ENCODE measurements around the gene NPTX1. TPM values are rescaled to one million over a fixed set of nuclear protein-coding genes. Genes with fewer than 3 reads are reported as not detected.

Gene NPTX1
- total RNA-seq, 1 donor from 2014 or later, result 0.10 TPM

DNA sequence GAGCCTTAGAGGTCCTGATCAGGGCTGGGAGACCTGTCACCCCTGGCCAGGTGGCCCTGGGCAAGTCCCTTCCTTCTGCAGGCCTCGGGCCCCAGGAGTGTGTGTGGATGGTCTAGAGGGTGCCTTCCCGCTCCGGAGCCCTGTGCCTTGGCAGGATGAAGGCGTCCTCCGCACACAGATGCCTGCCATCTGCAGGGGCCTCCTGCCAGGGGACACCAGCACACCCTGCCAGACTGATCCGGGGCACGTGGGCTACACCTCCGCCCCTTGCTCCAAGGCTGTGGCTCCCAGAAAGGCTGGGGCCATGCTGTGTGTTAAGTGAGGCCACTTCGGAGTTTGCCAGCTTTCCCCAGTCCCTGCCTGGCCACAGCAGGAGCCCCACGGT is 30.7 kb downstream of the NPTX1 start:
- H3K9me3 Mint-ChIP-seq (ENCODE audit: unreplicated experiment), result no peaks in the 10 kb centered on the region
- TF ChIP-seq, protein P1, sequence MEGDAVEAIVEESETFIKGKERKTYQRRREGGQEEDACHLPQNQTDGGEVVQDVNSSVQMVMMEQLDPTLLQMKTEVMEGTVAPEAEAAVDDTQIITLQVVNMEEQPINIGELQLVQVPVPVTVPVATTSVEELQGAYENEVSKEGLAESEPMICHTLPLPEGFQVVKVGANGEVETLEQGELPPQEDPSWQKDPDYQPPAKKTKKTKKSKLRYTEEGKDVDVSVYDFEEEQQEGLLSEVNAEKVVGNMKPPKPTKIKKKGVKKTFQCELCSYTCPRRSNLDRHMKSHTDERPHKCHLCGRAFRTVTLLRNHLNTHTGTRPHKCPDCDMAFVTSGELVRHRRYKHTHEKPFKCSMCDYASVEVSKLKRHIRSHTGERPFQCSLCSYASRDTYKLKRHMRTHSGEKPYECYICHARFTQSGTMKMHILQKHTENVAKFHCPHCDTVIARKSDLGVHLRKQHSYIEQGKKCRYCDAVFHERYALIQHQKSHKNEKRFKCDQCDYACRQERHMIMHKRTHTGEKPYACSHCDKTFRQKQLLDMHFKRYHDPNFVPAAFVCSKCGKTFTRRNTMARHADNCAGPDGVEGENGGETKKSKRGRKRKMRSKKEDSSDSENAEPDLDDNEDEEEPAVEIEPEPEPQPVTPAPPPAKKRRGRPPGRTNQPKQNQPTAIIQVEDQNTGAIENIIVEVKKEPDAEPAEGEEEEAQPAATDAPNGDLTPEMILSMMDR (IDR thresholded peaks at IDR 0.05; ENCODE audit: unreplicated experiment), result no peak
- peaks cover 9% of the 10 kb centered on the region for H3K27me3 Mint-ChIP-seq (ENCODE audit: unreplicated experiment)
- no peak overlapping the region for H3K27ac Mint-ChIP-seq (ENCODE audit: unreplicated experiment)
- DNase-seq (ENCODE audit: low spot score), result no peak
- no peaks in the 10 kb centered on the region for H3K4me1 Mint-ChIP-seq (ENCODE audit: unreplicated experiment)
- no peak overlapping the region for H3K4me3 Mint-ChIP-seq (ENCODE audit: unreplicated experiment)
- H3K36me3 Mint-ChIP-seq (ENCODE audit: low read depth, unreplicated experiment), result no peaks in the 10 kb centered on the region

DNA sequence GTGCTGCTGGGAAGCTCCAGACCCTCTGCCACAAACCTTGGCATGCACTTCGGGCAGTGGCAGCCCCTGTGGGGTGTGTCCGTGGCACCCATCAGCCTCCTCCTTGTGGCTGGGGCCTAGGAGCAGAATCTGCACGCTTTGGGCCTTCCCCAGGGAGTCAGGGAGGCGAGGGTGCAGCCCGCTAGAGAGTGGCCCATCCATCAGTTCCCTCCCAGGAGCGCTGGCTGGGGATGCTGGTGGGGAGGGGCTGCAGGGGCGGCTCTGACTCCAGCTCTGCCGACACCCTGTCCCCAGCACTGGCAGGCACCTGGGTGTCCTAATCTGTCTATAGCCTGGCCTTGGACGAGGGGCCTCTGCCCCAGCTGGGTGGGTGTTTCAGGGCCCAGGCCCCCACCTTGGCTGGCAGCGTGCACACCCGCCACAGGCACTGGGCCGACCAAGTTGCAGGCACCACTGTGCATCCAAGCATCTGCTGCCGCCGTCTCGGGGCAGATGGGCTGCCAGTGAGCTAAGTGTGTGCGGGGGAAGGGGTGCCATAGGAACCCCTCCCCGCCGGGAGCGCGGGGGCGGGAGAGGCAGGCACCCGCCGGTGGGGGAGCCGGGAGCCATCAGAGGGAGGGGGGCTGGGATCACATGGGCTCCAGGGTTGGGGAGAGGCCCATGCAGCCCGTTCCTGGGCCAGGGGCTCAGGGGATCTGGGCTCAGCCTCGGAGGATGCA is 31.2 kb downstream of the NPTX1 start:
- H3K27me3 Mint-ChIP-seq (ENCODE audit: unreplicated experiment), result peaks cover 9% of the 10 kb centered on the region
- H3K27ac Mint-ChIP-seq (ENCODE audit: unreplicated experiment), result no peak overlapping the region
- TF ChIP-seq, protein P1 (IDR thresholded peaks at IDR 0.05; ENCODE audit: unreplicated experiment), result no peak
- no peaks in the 10 kb centered on the region for H3K9me3 Mint-ChIP-seq (ENCODE audit: unreplicated experiment)
- no peaks in the 10 kb centered on the region for H3K4me1 Mint-ChIP-seq (ENCODE audit: unreplicated experiment)
- no peaks in the 10 kb centered on the region for H3K36me3 Mint-ChIP-seq (ENCODE audit: low read depth, unreplicated experiment)
- DNase-seq (ENCODE audit: low spot score), result no peak
- no peak overlapping the region for H3K4me3 Mint-ChIP-seq (ENCODE audit: unreplicated experiment)

DNA sequence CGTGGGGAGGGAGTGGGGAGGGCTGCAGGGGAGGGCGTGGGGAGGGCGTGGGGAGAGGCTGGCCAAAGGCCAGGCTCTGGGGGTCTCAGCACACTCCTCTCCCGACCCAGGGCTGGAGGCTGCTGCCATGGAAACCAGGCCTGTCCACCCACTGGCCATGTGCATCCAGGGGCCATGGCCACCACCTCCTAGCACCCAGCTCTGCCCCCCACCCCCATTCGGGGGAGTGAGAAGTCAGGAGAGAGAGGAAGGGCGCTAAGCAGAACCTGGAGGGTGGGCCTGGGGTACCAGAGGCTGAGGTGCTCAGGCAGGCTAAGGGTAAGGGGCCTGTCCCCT is 31.8 kb downstream of the NPTX1 start:
- Mint-ChIP-seq H3K9me3 (ENCODE audit: unreplicated experiment) (no peaks in the 10 kb centered on the region), H3K4me3 (ENCODE audit: unreplicated experiment) (no peak overlapping the region), H3K36me3 (ENCODE audit: low read depth, unreplicated experiment) (no peaks in the 10 kb centered on the region), H3K27me3 (ENCODE audit: unreplicated experiment) (peaks cover 9% of the 10 kb centered on the region), H3K27ac (ENCODE audit: unreplicated experiment) (no peak overlapping the region), H3K4me1 (ENCODE audit: unreplicated experiment) (no peaks in the 10 kb centered on the region)
- TF ChIP-seq, protein P1 (IDR thresholded peaks at IDR 0.05; ENCODE audit: unreplicated experiment), result no peak
- no peak for DNase-seq (ENCODE audit: low spot score)

DNA sequence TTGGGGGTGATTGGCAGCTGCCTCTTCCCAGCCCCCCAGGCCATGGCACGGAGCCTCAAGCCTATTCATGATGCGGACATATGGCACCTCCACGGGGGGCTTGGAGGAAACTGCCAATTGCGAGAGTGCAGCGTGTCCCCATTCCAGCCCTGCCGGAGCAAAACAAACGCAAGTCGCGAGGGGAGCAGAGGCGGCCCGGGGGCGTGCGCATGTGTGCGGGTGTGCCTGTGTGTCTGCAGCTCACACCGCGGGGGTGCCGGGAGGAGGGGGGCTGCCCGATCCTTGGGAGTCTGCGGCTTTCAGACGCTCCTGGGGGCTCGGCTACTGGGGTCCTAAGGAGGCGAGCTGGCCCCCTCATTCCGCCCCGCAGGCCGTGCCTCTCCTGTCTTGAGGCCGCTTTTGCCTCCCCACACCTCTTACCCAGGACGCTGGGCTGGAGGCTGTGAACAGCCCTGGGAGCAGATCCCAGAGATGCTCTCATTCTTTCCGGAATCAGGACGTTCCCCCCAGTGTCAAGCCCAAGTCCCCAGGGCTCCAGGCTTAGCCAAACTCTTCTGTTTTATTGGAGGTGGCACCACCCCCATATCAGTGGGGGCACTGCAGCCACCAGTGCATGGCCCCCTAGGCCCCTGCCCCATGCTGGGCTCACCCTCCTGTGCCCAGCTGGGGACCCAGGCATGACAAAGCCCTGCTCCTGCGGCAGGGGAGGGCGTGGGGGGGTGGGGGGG is 32.3 kb downstream of the NPTX1 start:
- H3K4me1 Mint-ChIP-seq (ENCODE audit: unreplicated experiment), result no peaks in the 10 kb centered on the region
- H3K4me3 Mint-ChIP-seq (ENCODE audit: unreplicated experiment), result no peak overlapping the region
- H3K9me3 Mint-ChIP-seq (ENCODE audit: unreplicated experiment), result no peaks in the 10 kb centered on the region
- H3K27ac Mint-ChIP-seq (ENCODE audit: unreplicated experiment), result no peak overlapping the region
- DNase-seq (ENCODE audit: low spot score), result no peak
- TF ChIP-seq, protein P1 (IDR thresholded peaks at IDR 0.05; ENCODE audit: unreplicated experiment), result no peak
- H3K27me3 Mint-ChIP-seq (ENCODE audit: unreplicated experiment), result peaks cover 9% of the 10 kb centered on the region
- H3K36me3 Mint-ChIP-seq (ENCODE audit: low read depth, unreplicated experiment), result no peaks in the 10 kb centered on the region

DNA sequence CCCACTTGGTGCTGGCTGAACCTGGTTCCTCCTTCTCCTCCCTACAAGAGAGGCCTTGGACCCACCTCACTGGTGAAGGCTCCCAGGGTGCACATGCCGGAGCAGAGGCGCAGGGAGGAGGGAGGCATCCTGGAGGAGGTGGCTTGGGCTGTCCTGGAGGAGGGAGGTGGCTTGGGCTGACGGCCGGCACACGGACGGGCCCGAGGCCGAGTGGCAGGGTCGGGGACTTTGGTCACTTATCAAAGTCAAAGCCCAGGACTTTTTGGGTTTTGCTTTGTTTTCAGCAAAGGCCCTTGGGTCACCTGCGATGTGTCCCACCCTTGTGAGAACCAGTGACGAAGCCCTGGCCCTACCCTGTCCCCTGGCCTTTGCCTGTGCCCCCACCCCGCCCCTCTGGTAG is 32.9 kb downstream of the NPTX1 start:
- DNase-seq (ENCODE audit: low spot score), result no peak
- Mint-ChIP-seq H3K36me3 (ENCODE audit: low read depth, unreplicated experiment) (no peaks in the 10 kb centered on the region), H3K9me3 (ENCODE audit: unreplicated experiment) (no peaks in the 10 kb centered on the region), H3K27me3 (ENCODE audit: unreplicated experiment) (peaks cover 9% of the 10 kb centered on the region), H3K4me1 (ENCODE audit: unreplicated experiment) (no peaks in the 10 kb centered on the region), H3K4me3 (ENCODE audit: unreplicated experiment) (no peak overlapping the region), H3K27ac (ENCODE audit: unreplicated experiment) (no peak overlapping the region)
- TF ChIP-seq, protein P1 (IDR thresholded peaks at IDR 0.05; ENCODE audit: unreplicated experiment), result no peak

Measured in endothelial cell (in vitro differentiated cells).